ENCODE results near the gene SPRED3. TPM values are rescaled to one million over a fixed set of nuclear protein-coding genes. Genes with fewer than 3 reads are reported as not detected.
A peak's percentile ranks its signal among the peaks of the same experiment; 100 is the strongest.
"Not testable (repeated sequence)": the region's sequence is repeated elsewhere in the genome, so short reads cannot be mapped to it uniquely, and the experiment has no call there.

Gene SPRED3
- total RNA-seq, 1 experiment from 2014 or later: 2.3 TPM

- DNase-seq: no peak
- H3K36me3 ChIP-seq: no peaks in the 10 kb centered on the region; the same call in 1 of the 2 replicates
- H3K4me3 ChIP-seq: no peak overlapping the region
- no peaks in the 10 kb centered on the region for H3K9me3 ChIP-seq (replicated peaks)
- H3K27ac ChIP-seq: no peak overlapping the region
- H3K4me1 ChIP-seq: no peaks in the 10 kb centered on the region
- H3K27me3 ChIP-seq: no peaks in the 10 kb centered on the region
Measured at GRCh38 chr19:38394488-38394887, 6.0 kb downstream of the SPRED3 start.

GRCh38 chr19:38395381-38396114 is 7.1 kb downstream of the SPRED3 start:
- Histone ChIP-seq H3K27ac (no peak overlapping the region), H3K4me3 (no peak overlapping the region), H3K9me3 (replicated peaks) (no peaks in the 10 kb centered on the region), H3K36me3 (no peaks in the 10 kb centered on the region; the same call in 1 of the 2 replicates), H3K4me1 (no peaks in the 10 kb centered on the region), H3K27me3 (no peaks in the 10 kb centered on the region)
- DNase-seq: no peak

- Histone ChIP-seq H3K27me3 (no peaks in the 10 kb centered on the region), H3K9me3 (replicated peaks) (no peaks in the 10 kb centered on the region), H3K4me1 (no peaks in the 10 kb centered on the region), H3K27ac (no peak overlapping the region), H3K36me3 (no peaks in the 10 kb centered on the region), H3K4me3 (no peak overlapping the region)
- no peak for DNase-seq
Measured at GRCh38 chr19:38399081-38399480, 10.6 kb downstream of the SPRED3 start.

GRCh38 chr19:38399537-38399936 is 11.0 kb downstream of the SPRED3 start:
- Histone ChIP-seq H3K36me3 (no peaks in the 10 kb centered on the region), H3K4me3 (no peak overlapping the region), H3K9me3 (replicated peaks) (no peaks in the 10 kb centered on the region), H3K27me3 (no peaks in the 10 kb centered on the region), H3K27ac (no peak overlapping the region), H3K4me1 (no peaks in the 10 kb centered on the region)
- no peak for DNase-seq

GRCh38 chr19:38400361-38400760 is 11.9 kb downstream of the SPRED3 start:
- Histone ChIP-seq H3K27me3 (no peaks in the 10 kb centered on the region), H3K36me3 (no peaks in the 10 kb centered on the region), H3K9me3 (replicated peaks) (no peaks in the 10 kb centered on the region), H3K4me3 (no peak overlapping the region), H3K27ac (no peak overlapping the region), H3K4me1 (no peaks in the 10 kb centered on the region)
- no peak for DNase-seq

- no peaks in the 10 kb centered on the region for H3K9me3 ChIP-seq (replicated peaks)
- no peak overlapping the region for H3K27ac ChIP-seq
- no peak overlapping the region for H3K4me3 ChIP-seq
- H3K36me3 ChIP-seq: no peaks in the 10 kb centered on the region
- no peak for DNase-seq
- no peaks in the 10 kb centered on the region for H3K27me3 ChIP-seq
- H3K4me1 ChIP-seq: no peaks in the 10 kb centered on the region
Measured at GRCh38 chr19:38401148-38401547, 12.7 kb downstream of the SPRED3 start.

- Histone ChIP-seq H3K4me1 (no peaks in the 10 kb centered on the region), H3K27ac (no peak overlapping the region), H3K4me3 (peak overlapping the region; percentile 63), H3K36me3 (no peaks in the 10 kb centered on the region), H3K27me3 (no peaks in the 10 kb centered on the region), H3K9me3 (replicated peaks) (no peaks in the 10 kb centered on the region)
- no peak for DNase-seq
Measured at GRCh38 chr19:38402623-38402966, 14.1 kb downstream of the SPRED3 start.

GRCh38 chr19:38402967-38403674 is 14.6 kb downstream of the SPRED3 start, which contains the start of gene FAM98C:
TSS of gene FAM98C (plus strand) at chr19:38403093. CDS start at chr19:38403154, 61 bp downstream.
- no peaks in the 10 kb centered on the region for H3K9me3 ChIP-seq (replicated peaks)
- no peaks in the 10 kb centered on the region for H3K36me3 ChIP-seq
- H3K4me3 ChIP-seq: peak within 1 kb of the TSS; percentile 63
- DNase-seq: peak; percentile 97 to 98
- H3K27ac ChIP-seq: no peak within 1 kb of the TSS
- no peaks in the 10 kb centered on the region for H3K27me3 ChIP-seq
- no peaks in the 10 kb centered on the region for H3K4me1 ChIP-seq

- H3K27me3 ChIP-seq: no peaks in the 10 kb centered on the region
- no peak overlapping the region for H3K27ac ChIP-seq
- no peak for DNase-seq
- no peak overlapping the region for H3K4me3 ChIP-seq
- no peaks in the 10 kb centered on the region for H3K9me3 ChIP-seq (replicated peaks)
- H3K36me3 ChIP-seq: no peaks in the 10 kb centered on the region
- H3K4me1 ChIP-seq: 0 out of 2 replicates have a peak, but pooled peaks cover 1% of the 10 kb centered on the region
Measured at GRCh38 chr19:38404858-38405257, 16.4 kb downstream of the SPRED3 start.

GRCh38 chr19:38405276-38405675 is 16.8 kb downstream of the SPRED3 start:
- H3K4me1 ChIP-seq: 0 out of 2 replicates have a peak, but pooled peaks cover 5% of the 10 kb centered on the region
- DNase-seq: no peak
- H3K36me3 ChIP-seq: no peaks in the 10 kb centered on the region
- H3K4me3 ChIP-seq: no peak overlapping the region
- H3K27me3 ChIP-seq: no peaks in the 10 kb centered on the region
- no peaks in the 10 kb centered on the region for H3K9me3 ChIP-seq (replicated peaks)
- H3K27ac ChIP-seq: no peak overlapping the region

DNA sequence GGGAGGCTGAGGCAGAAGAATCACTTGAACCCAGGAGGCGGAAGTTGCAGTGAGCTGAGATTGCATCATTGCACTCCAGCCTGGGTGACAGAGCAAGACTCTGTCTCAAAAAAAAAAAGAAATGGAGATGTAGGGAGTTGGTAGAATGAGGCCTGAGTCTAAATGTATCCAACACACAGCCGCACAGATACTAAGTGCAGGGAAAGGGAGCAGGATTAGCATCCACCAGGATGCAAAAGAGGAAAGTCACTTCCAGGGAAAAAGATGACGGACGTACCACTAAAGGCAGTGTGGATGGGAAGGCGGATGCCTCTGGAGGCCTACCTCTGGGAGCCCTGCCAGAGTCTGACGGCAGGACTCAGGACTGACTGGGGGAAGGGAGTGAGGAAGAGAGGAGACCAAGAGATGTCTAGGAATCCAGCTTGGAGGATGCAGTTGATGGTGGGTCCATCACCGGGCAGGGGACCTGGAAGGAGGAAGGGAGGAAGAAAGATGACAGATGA is 21.2 kb downstream of the SPRED3 start:
- Histone ChIP-seq H3K4me3 (no peak overlapping the region), H3K27me3 (no peaks in the 10 kb centered on the region), H3K9me3 (replicated peaks) (no peaks in the 10 kb centered on the region), H3K36me3 (no peaks in the 10 kb centered on the region), H3K27ac (no peak overlapping the region), H3K4me1 (peaks cover 24% of the 10 kb centered on the region)
- DNase-seq: peak in 1 of 2 experiments; percentile 46

DNA sequence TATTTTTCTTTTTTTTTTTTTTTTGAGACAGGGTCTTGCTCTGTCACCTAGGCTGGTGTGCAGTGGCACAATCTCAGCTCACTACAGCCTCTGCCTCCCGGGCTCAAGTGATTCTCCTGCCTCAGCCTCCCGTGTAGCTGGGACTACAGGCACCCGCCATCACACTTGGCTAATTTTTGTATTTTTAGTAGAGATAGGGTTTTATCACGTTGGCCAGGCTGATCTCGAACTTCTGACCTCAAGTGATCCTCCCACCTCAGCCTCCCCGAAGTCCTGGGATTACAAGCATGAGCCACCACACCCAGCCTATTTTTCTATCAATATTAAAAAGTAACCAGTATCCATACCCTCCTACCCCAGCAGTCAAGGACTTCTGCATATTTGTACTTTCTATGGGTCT is 21.9 kb downstream of the SPRED3 start:
- H3K9me3 ChIP-seq (replicated peaks); DNase-seq; H3K27ac ChIP-seq; H3K36me3 ChIP-seq; H3K4me3 ChIP-seq; H3K27me3 ChIP-seq: not testable (repeated sequence)
- H3K4me1 ChIP-seq: peaks cover 24% of the 10 kb centered on the region

GRCh38 chr19:38411041-38411712 is 22.7 kb downstream of the SPRED3 start:
- Histone ChIP-seq H3K4me3 (no peak overlapping the region), H3K4me1 (peaks cover 24% of the 10 kb centered on the region), H3K27ac (no peak overlapping the region), H3K36me3 (no peaks in the 10 kb centered on the region), H3K27me3 (no peaks in the 10 kb centered on the region), H3K9me3 (replicated peaks) (no peaks in the 10 kb centered on the region)
- no peak for DNase-seq

GRCh38 chr19:38411898-38412297 is 23.4 kb downstream of the SPRED3 start:
- H3K4me3 ChIP-seq; H3K9me3 ChIP-seq (replicated peaks); H3K36me3 ChIP-seq; DNase-seq; H3K27me3 ChIP-seq; H3K27ac ChIP-seq: not testable (repeated sequence)
- peaks cover 24% of the 10 kb centered on the region for H3K4me1 ChIP-seq

GRCh38 chr19:38412491-38412890 is 24.0 kb downstream of the SPRED3 start:
- H3K4me1 ChIP-seq: peaks cover 28% of the 10 kb centered on the region
- no peaks in the 10 kb centered on the region for H3K9me3 ChIP-seq (replicated peaks)
- no peaks in the 10 kb centered on the region for H3K27me3 ChIP-seq
- peak overlapping the region; percentile 34 for H3K27ac ChIP-seq
- no peaks in the 10 kb centered on the region for H3K36me3 ChIP-seq
- no peak overlapping the region for H3K4me3 ChIP-seq
- peak in 1 of 2 experiments; percentile 53 for DNase-seq
